Dermis blood vessel endothelial cell (primary cell): ENCODE results near the gene LIMS3. TPM values are rescaled to one million over a fixed set of nuclear protein-coding genes. Genes with fewer than 3 reads are reported as not detected.
"Not testable (repeated sequence)": the region's sequence is repeated elsewhere in the genome, so short reads cannot be mapped to it uniquely, and the experiment has no call there.

ENCODE experiments used
- DNase-seq: peaks from one replicate; pipeline ENCODE4 v3.0.0; 2010
- total RNA-seq: library from RNA; depleted of rRNA; stranded (reverse); fragments of >200 nt; gene quantifications from 2 replicates; pipeline ENCODE4 v1.2.3, GENCODE V29; 2014

Gene LIMS3
- total RNA-seq, 1 donor from 2014 or later = 9.4 TPM

- DNase-seq = not testable (repeated sequence)
These were observed 29.3 kb downstream of the LIMS3 start for GRCh38 chr2:109927803-109928202.

GRCh38 chr2:109929222-109929621 is 30.7 kb downstream of the LIMS3 start:
- DNase-seq = not testable (repeated sequence)

- not testable (repeated sequence) for DNase-seq
These were observed 38.0 kb downstream of the LIMS3 start for GRCh38 chr2:109936534-109936933.

GRCh38 chr2:109945362-109945761 is 46.9 kb downstream of the LIMS3 start:
- not testable (repeated sequence) for DNase-seq

GRCh38 chr2:109947262-109947958 is 48.9 kb downstream of the LIMS3 start:
- DNase-seq = not testable (repeated sequence)

- not testable (repeated sequence) for DNase-seq
These were observed 49.6 kb downstream of the LIMS3 start for GRCh38 chr2:109947959-109948520.

GRCh38 chr2:109950146-109950843 is 51.8 kb downstream of the LIMS3 start:
- DNase-seq = not testable (repeated sequence)

GRCh38 chr2:109963942-109964341 is 65.5 kb downstream of the LIMS3 start:
- not testable (repeated sequence) for DNase-seq

- DNase-seq = not testable (repeated sequence)
These were observed 67.0 kb downstream of the LIMS3 start for GRCh38 chr2:109965482-109965881.

- DNase-seq = not testable (repeated sequence)
These were observed 67.7 kb downstream of the LIMS3 start for GRCh38 chr2:109966107-109966736.

GRCh38 chr2:109966858-109967257 is 68.4 kb downstream of the LIMS3 start:
- DNase-seq = not testable (repeated sequence)

- not testable (repeated sequence) for DNase-seq
These were observed 71.4 kb downstream of the LIMS3 start for GRCh38 chr2:109969864-109970263.

- DNase-seq = not testable (repeated sequence)
These were observed 73.2 kb downstream of the LIMS3 start for GRCh38 chr2:109971710-109972109.

Other genes starting within 250 kb of the LIMS3 start
- 23.0 and 47.0 TPM in 2 replicates for gene RGPD5, start 104.4 kb upstream of the LIMS3 start, total RNA-seq
- 39.3 and 52.5 TPM in 2 replicates for gene MALL, start 217.1 kb downstream of the LIMS3 start, total RNA-seq